B cell (primary cell): Measurements from ENCODE around the gene MRPS2. TPM values are rescaled to one million over a fixed set of nuclear protein-coding genes. Genes with fewer than 3 reads are reported as not detected.

Source experiments
- ATAC-seq: fragments of 200-7000 bp; cut with Tn5 transposase; one replicate; pipeline ENCODE4 v1.10.0; 2021; ENCODE audit warnings: low read depth, mild to moderate bottlenecking, moderate number of reproducible peaks, moderate library complexity
- CTCF ChIA-PET: fragments of 350-600 bp; sonication (Branson Sonifier 250); formaldehyde crosslinking; loops from one replicate; lab custom pipeline; 2021; ENCODE audit warnings: antibody characterized with exemption, inconsistent platforms; lab: Charles Lee
- POLR2A ChIA-PET: fragments of 350-600 bp; sonication (Branson Sonifier 250); formaldehyde crosslinking; loops from one replicate; lab custom pipeline; 2021; ENCODE audit warnings: antibody characterized with exemption; lab: Charles Lee
- DNase-seq: peaks from one replicate; pipeline ENCODE4 v3.0.0; 2013
- H2AFZ ChIP-seq: 2 replicates; pipeline ENCODE4 v1.6.1; 2012; ENCODE audit warnings: mild to moderate bottlenecking, low read depth, low read length; ENCODE audit not compliant: insufficient read depth, poor library complexity, severe bottlenecking
- H3K27ac ChIP-seq, 2 donors: 1 replicate in 1 of 2; 2 replicates in 1 of 2; pipeline ENCODE4 v1.5.1; 2012 to 2013; ENCODE audit warnings: low read length in 2 of 2, mild to moderate bottlenecking in 2 of 2, moderate library complexity in 1 of 2
- H3K27me3 ChIP-seq, 4 experiments: fragments of 200-600 bp in 1 of 4; sonication (generic) in 1 of 4; replicated peaks in 1 of 4; 1 replicate in 2 of 4; 2 replicates in 2 of 4; pipeline versions ENCODE4 v1.6.1 to v1.7.0; 2013 to 2016; ENCODE audit warnings: low read length in 3 of 4, mild to moderate bottlenecking in 2 of 4, mixed read lengths in 1 of 4, moderate library complexity in 1 of 4; ENCODE audit not compliant: insufficient read depth in 4 of 4, control insufficient read depth in 3 of 4; ENCODE audit errors: control extremely low read depth in 1 of 4
- H3K36me3 ChIP-seq, 2 experiments: replicated peaks in 1 of 2; 1 replicate in 1 of 2; 2 replicates in 1 of 2; pipeline versions ENCODE4 v1.6.1 to v1.7.1; 2013; ENCODE audit warnings: low read length in 1 of 2; ENCODE audit not compliant: insufficient read depth in 2 of 2, control insufficient read depth in 1 of 2; ENCODE audit errors: control extremely low read depth in 1 of 2, extremely low read depth in 1 of 2
- H3K4me1 ChIP-seq, 2 donors: fragments of 200-600 bp in 1 of 2; sonication (generic) in 1 of 2; 1 replicate in 1 of 2; 2 replicates in 1 of 2; pipeline versions ENCODE4 v1.5.1 to v1.6.1; 2013 to 2017; ENCODE audit warnings: low read length in 2 of 2; ENCODE audit not compliant: control insufficient read depth in 2 of 2, insufficient read depth in 2 of 2
- H3K4me2 ChIP-seq: replicated peaks from 2 replicates; pipeline ENCODE3; 2012; ENCODE audit warnings: mild to moderate bottlenecking, low read depth, low read length; ENCODE audit not compliant: poor library complexity, severe bottlenecking
- H3K4me3 ChIP-seq, 5 experiments: fragments of 200-600 bp in 1 of 5; sonication (generic) in 1 of 5; 1 replicate in 3 of 5; 2 replicates in 2 of 5; pipeline versions ENCODE4 v1.5.1 to v1.7.0; 2011 to 2016; ENCODE audit warnings: low read length in 4 of 5, mild to moderate bottlenecking in 4 of 5, low read depth in 2 of 5, control low read depth in 1 of 5, moderate library complexity in 1 of 5; ENCODE audit not compliant: insufficient read depth in 1 of 5; ENCODE audit errors: control extremely low read depth in 1 of 5, extremely low read depth in 1 of 5
- H3K79me2 ChIP-seq: fragments of 200-600 bp; sonication (generic); one replicate; pipeline ENCODE4 v1.6.0; 2016; ENCODE audit warnings: low read length; ENCODE audit not compliant: control insufficient read depth, insufficient read depth
- H3K9ac ChIP-seq: fragments of 200-600 bp; sonication (generic); 2 replicates; pipeline ENCODE4 v1.6.1; 2017; ENCODE audit warnings: mild to moderate bottlenecking, low read length, moderate library complexity
- H3K9me3 ChIP-seq, 3 donors: one replicate each; pipeline versions ENCODE4 v1.6.1 to v1.7.1; 2013; ENCODE audit warnings: low read length in 2 of 3; ENCODE audit not compliant: control insufficient read depth in 2 of 3, insufficient read depth in 1 of 3; ENCODE audit errors: control extremely low read depth in 1 of 3
- H4K20me1 ChIP-seq: 2 replicates; pipeline ENCODE4 v1.6.0; 2012; ENCODE audit warnings: mild to moderate bottlenecking, low read length; ENCODE audit not compliant: insufficient read depth, control insufficient read depth, poor library complexity, severe bottlenecking
- H3K27ac Mint-ChIP-seq: one replicate; pipeline ENCODE4 v1.8.0; 2021; ENCODE audit warnings: mixed read lengths
- H3K27me3 Mint-ChIP-seq: one replicate; pipeline ENCODE4 v1.8.0; 2021; ENCODE audit warnings: mixed read lengths
- H3K4me1 Mint-ChIP-seq: one replicate; pipeline ENCODE4 v1.8.0; 2021; ENCODE audit warnings: mixed read lengths
- H3K4me3 Mint-ChIP-seq: one replicate; pipeline ENCODE4 v1.8.0; 2021; ENCODE audit warnings: mixed read lengths
- H3K9me3 Mint-ChIP-seq: one replicate; pipeline ENCODE4 v1.8.0; 2022; ENCODE audit warnings: mixed read lengths; ENCODE audit not compliant: insufficient read depth
- CTCF ChIP-seq: fragments of 200-600 bp; IDR thresholded peaks from one replicate; pipeline ENCODE4 v1.8.0; 2022; ENCODE audit warnings: antibody characterized with exemption, mild to moderate bottlenecking
- EZH2 ChIP-seq: IDR thresholded peaks from 2 replicates; pipeline ENCODE4 v1.6.1; 2012; ENCODE audit warnings: borderline replicate concordance, low read depth, mild to moderate bottlenecking, moderate library complexity, low read length; ENCODE audit not compliant: insufficient read depth, poor library complexity, severe bottlenecking
- WGBS: methylation state at CpG from one replicate; pipeline ENCODE4 v1.1.5; 2013; ENCODE audit warnings: missing lambda C conversion rate; ENCODE audit not compliant: insufficient coverage; 5-methylcytosine and 5-hydroxymethylcytosine counted together
- intact Hi-C: fragments of 100-400 bp; cut with micrococcal nuclease; formaldehyde crosslinking; loops from one replicate; pipeline ENCODE4 v1.10.0; 2022
- polyA plus RNA-seq: library from polyadenylated mRNA; depleted of rRNA; stranded (reverse); fragments of >200 nt; gene quantifications from 2 replicates; pipeline ENCODE4 v1.2.3, GENCODE V29; 2012
- total RNA-seq, 2 donors: library from RNA; stranded (reverse); fragments of 120-200 nt in 1 of 2; gene quantifications; 1 replicate in 1 of 2; 2 replicates in 1 of 2; pipeline versions ENCODE4 v1.2.3 to v1.2.4, GENCODE V29; 2013 to 2022

The MRPS2 gene
- total and polyA plus RNA-seq, 2 donors (not counting 1 experiment from before 2014, with no cell fraction given) = 26.7 to 55.1 TPM

GRCh38 chr9:135479469-135480052 lies 20.9 kb upstream of the MRPS2 start, which contains the start of gene PPP1R26:
PPP1R26 (plus strand) TSS chr9:135479782; CDS start chr9:135484511, 4,729 bp downstream.
- Histone ChIP-seq H3K9me3 (no peaks in the 10 kb centered on the region), H3K79me2 (no peaks in the 10 kb centered on the region), H2AFZ (peak within 1 kb of the TSS; percentile 79), H3K27me3 (peaks cover 0 to 32% (median 0%) of the 10 kb centered on the region in 4 experiments), H3K27ac (no peak within 1 kb of the TSS), H3K4me1 (peaks cover 10 to 15% of the 10 kb centered on the region in 2 donors), H3K4me3 (peak within 1 kb of the TSS in 4 of 5 experiments; percentile 43 to 69 (median 63)), H3K36me3 (no peaks in the 10 kb centered on the region), H3K4me2 (peak within 1 kb of the TSS; percentile 98), H3K9ac (peak within 1 kb of the TSS; percentile 63), H4K20me1 (no peaks in the 10 kb centered on the region)
- Mint-ChIP-seq H3K9me3 (no peaks in the 10 kb centered on the region), H3K4me1 (peaks cover 8% of the 10 kb centered on the region), H3K27me3 (peaks cover 7% of the 10 kb centered on the region), H3K27ac (peak within 1 kb of the TSS; percentile 90), H3K4me3 (peak within 1 kb of the TSS; percentile 93)
- ChIA-PET POLR2A (no interaction called here), CTCF (interaction anchor here (1.2 kb wide), 2 partner anchors 21 to 25 kb away, joined by 4 to 5 read pairs; partner anchors contain the start of gene MRPS2)
- DNase-seq (no peak), ATAC-seq (peak; percentile 39)
- 2% methylated on average over 69 of the region's 103 CpGs for WGBS
- intact Hi-C loops = loop anchor here (2.0 kb wide), 1 partner anchor 19 kb away; a partner anchor contains a TSS
- TF ChIP-seq EZH2 (no peak), CTCF (no peak)
